OCI-LY7 (cell line): ENCODE results near the gene AGAP5. TPM values are rescaled to one million over a fixed set of nuclear protein-coding genes. Genes with fewer than 3 reads are reported as not detected.

Experiments
- BruUV-seq: library from RNA; stranded (reverse); fragments of 400-500 nt; replicated peaks from 2 replicates; lab custom pipeline; 2021; lab: Mats Ljungman, UMichigan
- CTCF ChIA-PET: fragments of 300-600 bp; sonication (Branson Sonifier 250); formaldehyde crosslinking; loops from one replicate; lab custom pipeline; 2022; ENCODE audit warnings: antibody characterized with exemption; ENCODE audit not compliant: unreplicated experiment; lab: Charles Lee
- POLR2A ChIA-PET: fragments of 300-600 bp; sonication (Branson Sonifier 250); formaldehyde crosslinking; loops from one replicate; lab custom pipeline; 2022; ENCODE audit warnings: antibody characterized with exemption; lab: Charles Lee
- DNase-seq: peaks from one replicate; pipeline ENCODE4 v3.0.0-alpha.2; 2015; ENCODE audit warnings: low spot score
- H2AFZ ChIP-seq: fragments of 200-600 bp; sonication (generic), shearing (Covaris generic); 2 replicates; pipeline ENCODE4 v1.6.1; 2014; ENCODE audit warnings: mild to moderate bottlenecking, antibody characterized with exemption, low read length, moderate library complexity
- H3K27ac ChIP-seq: fragments of 200-600 bp; sonication (generic); 2 replicates; pipeline ENCODE4 v1.5.1; 2014; ENCODE audit warnings: mixed run types, low read depth, mild to moderate bottlenecking, moderate library complexity, low read length, inconsistent platforms; ENCODE audit not compliant: poor library complexity, severe bottlenecking
- H3K36me3 ChIP-seq: fragments of 200-600 bp; sonication (generic); 2 replicates; pipeline ENCODE4 v1.6.1; 2014; ENCODE audit warnings: mild to moderate bottlenecking, antibody characterized with exemption, low read length, moderate library complexity, mixed read lengths; ENCODE audit not compliant: insufficient read depth
- H3K4me1 ChIP-seq: fragments of 200-600 bp; sonication (generic); 2 replicates; pipeline ENCODE4 v1.5.1; 2014; ENCODE audit warnings: mild to moderate bottlenecking, low read length; ENCODE audit not compliant: insufficient read depth, poor library complexity, severe bottlenecking
- H3K4me2 ChIP-seq: fragments of 200-600 bp; sonication (generic); 2 replicates; pipeline ENCODE4 v1.6.1; 2014; ENCODE audit warnings: mild to moderate bottlenecking, low read length
- H3K4me3 ChIP-seq: fragments of 200-600 bp; sonication (generic); 2 replicates; pipeline ENCODE4 v1.5.1; 2014; ENCODE audit warnings: mild to moderate bottlenecking, low read depth, low read length; ENCODE audit not compliant: poor library complexity, severe bottlenecking
- H3K79me2 ChIP-seq: fragments of 200-600 bp; sonication (generic); 2 replicates; pipeline ENCODE4 v1.6.1; 2016; ENCODE audit warnings: low read depth, mild to moderate bottlenecking, low read length, moderate library complexity, mixed read lengths; ENCODE audit not compliant: insufficient read depth
- H3K9me2 ChIP-seq: fragments of 200-600 bp; sonication (generic); 2 replicates; pipeline ENCODE4 v1.6.1; 2016; ENCODE audit warnings: mild to moderate bottlenecking, low read length, mixed read lengths; ENCODE audit not compliant: insufficient read depth
- H3K9me3 ChIP-seq: fragments of 200-600 bp; sonication (generic); 2 replicates; pipeline ENCODE4 v1.6.1; 2014; ENCODE audit warnings: mild to moderate bottlenecking, mixed run types, low read length, mixed read lengths
- H4K20me1 ChIP-seq: fragments of 200-600 bp; sonication (generic); 2 replicates; pipeline ENCODE4 v1.6.1; 2014; ENCODE audit warnings: mild to moderate bottlenecking, antibody characterized with exemption, low read length, moderate library complexity, mixed read lengths; ENCODE audit not compliant: insufficient read depth
- EZH2phosphoT487 ChIP-seq: fragments of 200-600 bp; sonication (generic); IDR thresholded peaks from 2 replicates; pipeline ENCODE4 v1.6.1; 2018; ENCODE audit warnings: low read depth, borderline replicate concordance, mild to moderate bottlenecking, mixed run types, antibody characterized with exemption, low read length, moderate library complexity, mixed read lengths
- intact Hi-C: fragments of 100-400 bp; cut with micrococcal nuclease; formaldehyde crosslinking; loops from one replicate; pipeline ENCODE4 v1.10.0; 2022; ENCODE audit not compliant: unreplicated experiment
- total RNA-seq, 2 experiments: library from RNA; depleted of rRNA in 1 of 2; stranded (reverse); fragments of >200 nt in 1 of 2; shearing (Covaris generic) in 1 of 2; gene quantifications; 2 replicates each; pipeline ENCODE4 v1.2.3, GENCODE V29; 2014 to 2022
- TF ChIP-seq, protein P1 (sequence below): fragments of 200-600 bp; sonication (generic); conservative IDR thresholded peaks from 2 replicates; pipeline ENCODE4 v1.5.1; 2014; ENCODE audit warnings: mild to moderate bottlenecking, antibody characterized with exemption, low read length, moderate library complexity, mixed read lengths

AGAP5 gene
- total RNA-seq, 2 experiments from 2014 or later = 4.6 to 9.9 TPM

- Histone ChIP-seq H3K27ac (peak within 1 kb of the TSS; percentile 74), H3K4me1 (peaks cover 23% of the 10 kb centered on the region), H4K20me1 (no peaks in the 10 kb centered on the region; the same call in 1 of the 2 replicates), H3K4me2 (peak within 1 kb of the TSS; percentile 96), H3K9me2 (no peaks in the 10 kb centered on the region), H3K4me3 (peak within 1 kb of the TSS; percentile 88), H3K9me3 (no peaks in the 10 kb centered on the region), H3K79me2 (peaks cover 42% of the 10 kb centered on the region), H2AFZ (peak within 1 kb of the TSS; percentile 91), H3K36me3 (peaks cover 39% of the 10 kb centered on the region)
- intact Hi-C loops = loop anchor here (1.0 to 2.0 kb wide), 2 partner anchors 14 to 67 kb away; partner anchors contain the start of gene NDST2
- peak; percentile 96 for DNase-seq
- CTCF ChIA-PET = interaction anchor here (0.8 to 1.1 kb wide), 3 partner anchors 10 to 25 kb away, joined by 3 to 5 read pairs (median 3); no protein-coding TSS in a partner anchor
- TF ChIP-seq, protein P1, sequence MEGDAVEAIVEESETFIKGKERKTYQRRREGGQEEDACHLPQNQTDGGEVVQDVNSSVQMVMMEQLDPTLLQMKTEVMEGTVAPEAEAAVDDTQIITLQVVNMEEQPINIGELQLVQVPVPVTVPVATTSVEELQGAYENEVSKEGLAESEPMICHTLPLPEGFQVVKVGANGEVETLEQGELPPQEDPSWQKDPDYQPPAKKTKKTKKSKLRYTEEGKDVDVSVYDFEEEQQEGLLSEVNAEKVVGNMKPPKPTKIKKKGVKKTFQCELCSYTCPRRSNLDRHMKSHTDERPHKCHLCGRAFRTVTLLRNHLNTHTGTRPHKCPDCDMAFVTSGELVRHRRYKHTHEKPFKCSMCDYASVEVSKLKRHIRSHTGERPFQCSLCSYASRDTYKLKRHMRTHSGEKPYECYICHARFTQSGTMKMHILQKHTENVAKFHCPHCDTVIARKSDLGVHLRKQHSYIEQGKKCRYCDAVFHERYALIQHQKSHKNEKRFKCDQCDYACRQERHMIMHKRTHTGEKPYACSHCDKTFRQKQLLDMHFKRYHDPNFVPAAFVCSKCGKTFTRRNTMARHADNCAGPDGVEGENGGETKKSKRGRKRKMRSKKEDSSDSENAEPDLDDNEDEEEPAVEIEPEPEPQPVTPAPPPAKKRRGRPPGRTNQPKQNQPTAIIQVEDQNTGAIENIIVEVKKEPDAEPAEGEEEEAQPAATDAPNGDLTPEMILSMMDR = 0 out of 2 replicates have a peak, but pooled peaks have one; percentile 21
- no peak for TF ChIP-seq EZH2phosphoT487
- no TSS peak for BruUV-seq
- POLR2A ChIA-PET = interaction anchor here (0.6 to 2.9 kb wide), 11 partner anchors 10 to 129 kb away, joined by 3 to 38 read pairs (median 3); a partner anchor contains a TSS
Measured at GRCh38 chr10:73743905-73744663, 46.2 kb upstream of the AGAP5 start, which contains the start of gene SEC24C. TSS of gene SEC24C (plus strand) at chr10:73744372. CDS start at chr10:73746833, 2,461 bp downstream.

DNA sequence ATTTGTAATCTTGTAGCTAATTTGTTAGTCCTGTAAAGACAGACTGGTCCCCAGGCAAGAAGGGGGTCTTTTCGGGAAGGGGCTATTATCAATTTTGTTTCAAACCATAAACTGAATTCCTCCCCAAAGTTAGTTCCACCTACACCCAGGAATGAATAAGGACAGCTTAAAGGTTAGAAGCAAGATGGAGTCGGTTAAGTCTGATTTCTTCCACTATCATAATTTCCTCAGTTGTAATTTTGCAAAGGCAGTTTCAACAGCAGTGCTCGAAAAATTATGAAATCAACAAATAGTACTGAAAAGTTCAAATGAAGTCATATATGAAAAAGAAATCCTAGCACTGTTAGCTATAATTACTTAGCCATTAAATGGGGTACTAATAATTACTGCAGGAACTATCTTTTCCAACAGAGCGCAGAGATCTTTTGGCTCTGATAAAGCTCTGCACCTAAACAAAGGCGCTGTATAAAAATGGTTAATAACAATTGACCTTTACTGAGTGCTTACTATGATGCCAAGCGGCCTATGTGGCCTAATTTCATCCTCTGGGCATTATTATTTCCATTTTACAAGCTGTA is 45.5 kb upstream of the AGAP5 start:
- peak overlapping the region; percentile 91; the same call in 1 of the 2 replicates for H2AFZ ChIP-seq
- ChIA-PET CTCF (interaction anchor here (1.0 kb wide), 1 partner anchor 16 kb away, joined by 3 read pairs; no protein-coding TSS in a partner anchor), POLR2A (interaction anchor here (0.6 to 2.9 kb wide), 12 partner anchors 10 to 523 kb away, joined by 3 to 38 read pairs (median 3); a partner anchor contains a TSS)
- H3K4me2 ChIP-seq = peak overlapping the region; percentile 96
- no peaks in the 10 kb centered on the region; the same call in 1 of the 2 replicates for H4K20me1 ChIP-seq
- intact Hi-C loops = loop anchor here (1.0 to 2.0 kb wide), 2 partner anchors 13 to 67 kb away; partner anchors contain the start of gene NDST2
- peaks cover 39% of the 10 kb centered on the region for H3K79me2 ChIP-seq
- BruUV-seq = TSS peak; percentile 98
- no peaks in the 10 kb centered on the region for H3K9me2 ChIP-seq
- no peak for TF ChIP-seq EZH2phosphoT487
- TF ChIP-seq, protein P1 = no peak
- peaks cover 36% of the 10 kb centered on the region for H3K36me3 ChIP-seq
- peak overlapping the region; percentile 88 for H3K4me3 ChIP-seq
- H3K27ac ChIP-seq = peak overlapping the region; percentile 74
- no peak for DNase-seq
- no peaks in the 10 kb centered on the region for H3K9me3 ChIP-seq
- peaks cover 23% of the 10 kb centered on the region for H3K4me1 ChIP-seq
